Karpas-422 (cell line): ENCODE measurements around the gene ARL5A. TPM values are rescaled to one million over a fixed set of nuclear protein-coding genes. Genes with fewer than 3 reads are reported as not detected.

Experiments used
- DNase-seq: peaks from one replicate; pipeline ENCODE4 v3.0.0-alpha.2; 2015
- H2AFZ ChIP-seq: fragments of 200-600 bp; sonication (generic); 2 replicates; pipeline ENCODE4 v1.6.1; 2014; ENCODE audit warnings: antibody characterized with exemption, low read length, mixed read lengths
- H3K27ac ChIP-seq: fragments of 200-600 bp; sonication (generic); 2 replicates; pipeline ENCODE4 v1.5.1; 2014; ENCODE audit warnings: mild to moderate bottlenecking, low read length, moderate library complexity
- H3K27me3 ChIP-seq: fragments of 200-600 bp; sonication (generic); 2 replicates; pipeline ENCODE4 v1.6.1; 2014; ENCODE audit warnings: low read length, mixed read lengths
- H3K36me3 ChIP-seq: fragments of 200-600 bp; sonication (generic); 2 replicates; pipeline ENCODE4 v1.6.1; 2014; ENCODE audit warnings: low read length, mixed read lengths; ENCODE audit not compliant: insufficient read depth
- H3K4me1 ChIP-seq: fragments of 200-600 bp; sonication (generic); 2 replicates; pipeline ENCODE4 v1.6.1; 2014; ENCODE audit warnings: mild to moderate bottlenecking, low read length, mixed read lengths
- H3K4me2 ChIP-seq: fragments of 200-600 bp; sonication (generic); 2 replicates; pipeline ENCODE4 v1.6.1; 2014; ENCODE audit warnings: low read length, low read depth, mild to moderate bottlenecking; ENCODE audit not compliant: poor library complexity, severe bottlenecking
- H3K4me3 ChIP-seq: fragments of 200-600 bp; sonication (generic); 2 replicates; pipeline ENCODE4 v1.5.1; 2014; ENCODE audit warnings: mild to moderate bottlenecking, antibody characterized with exemption, low read length, mixed read lengths
- H3K79me2 ChIP-seq: fragments of 200-600 bp; sonication (generic); 2 replicates; pipeline ENCODE4 v1.6.1; 2014; ENCODE audit warnings: mild to moderate bottlenecking, low read length, mixed read lengths
- H3K9ac ChIP-seq: fragments of 200-600 bp; sonication (generic); 2 replicates; pipeline ENCODE4 v1.6.0; 2014; ENCODE audit warnings: low read length
- H3K9me2 ChIP-seq: fragments of 200-600 bp; sonication (generic), shearing (Covaris generic); replicated peaks from 2 replicates; pipeline ENCODE4 v1.6.0; 2014; ENCODE audit warnings: mild to moderate bottlenecking, low read length, moderate library complexity; ENCODE audit not compliant: insufficient read depth
- H3K9me3 ChIP-seq: fragments of 300-700, 200-600 bp; sonication (generic); 2 replicates; pipeline ENCODE4 v1.6.1; 2014; ENCODE audit warnings: low read length, mixed read lengths
- H4K20me1 ChIP-seq: fragments of 200-600 bp; sonication (generic); 2 replicates; pipeline ENCODE4 v1.6.1; 2014; ENCODE audit warnings: mild to moderate bottlenecking, antibody characterized with exemption, low read length, low read depth; ENCODE audit not compliant: insufficient read depth
- total RNA-seq: library from RNA; depleted of rRNA; stranded (reverse); fragments of >200 nt; shearing (Covaris generic); gene quantifications from 2 replicates; pipeline ENCODE4 v1.2.3, GENCODE V29; 2014; ENCODE audit warnings: low replicate concordance

Gene ARL5A
- total RNA-seq, 1 experiment from 2014 or later, result 73.4 TPM

GRCh38 chr2:151777487-151777886, 50.7 kb downstream of the ARL5A start:
- Histone ChIP-seq H3K79me2 (no peaks in the 10 kb centered on the region), H3K9ac (no peak overlapping the region), H3K4me1 (peaks cover 21% of the 10 kb centered on the region), H3K27me3 (no peaks in the 10 kb centered on the region), H2AFZ (no peak overlapping the region), H4K20me1 (no peaks in the 10 kb centered on the region), H3K27ac (no peak overlapping the region), H3K9me2 (no peaks in the 10 kb centered on the region), H3K9me3 (no peaks in the 10 kb centered on the region), H3K4me3 (no peak overlapping the region), H3K4me2 (no peak overlapping the region), H3K36me3 (peaks cover 7% of the 10 kb centered on the region; the same call in 1 of the 2 replicates)
- peak; percentile 62 for DNase-seq

GRCh38 chr2:151776367-151776766, 51.9 kb downstream of the ARL5A start:
- Histone ChIP-seq H3K27me3 (no peaks in the 10 kb centered on the region), H3K27ac (no peak overlapping the region; the same call in 1 of the 2 replicates), H2AFZ (no peak overlapping the region), H3K4me3 (no peak overlapping the region), H4K20me1 (no peaks in the 10 kb centered on the region), H3K79me2 (no peaks in the 10 kb centered on the region), H3K9me3 (no peaks in the 10 kb centered on the region), H3K4me2 (no peak overlapping the region), H3K9me2 (no peaks in the 10 kb centered on the region), H3K4me1 (peaks cover 32% of the 10 kb centered on the region), H3K36me3 (peaks cover 7% of the 10 kb centered on the region; the same call in 1 of the 2 replicates), H3K9ac (no peak overlapping the region)
- DNase-seq, result no peak

- Histone ChIP-seq H3K79me2 (no peaks in the 10 kb centered on the region), H3K4me1 (peaks cover 37% of the 10 kb centered on the region), H3K36me3 (peaks cover 7% of the 10 kb centered on the region; the same call in 1 of the 2 replicates), H4K20me1 (no peaks in the 10 kb centered on the region), H3K9ac (no peak overlapping the region), H3K4me2 (no peak overlapping the region), H3K9me3 (no peaks in the 10 kb centered on the region), H3K9me2 (no peaks in the 10 kb centered on the region), H2AFZ (no peak overlapping the region), H3K27me3 (no peaks in the 10 kb centered on the region), H3K27ac (no peak overlapping the region), H3K4me3 (no peak overlapping the region)
- DNase-seq, result no peak
Measured at GRCh38 chr2:151775057-151775740, 53.0 kb downstream of the ARL5A start.

- no peaks in the 10 kb centered on the region for H3K9me2 ChIP-seq
- no peak overlapping the region for H3K4me2 ChIP-seq
- H2AFZ ChIP-seq, result no peak overlapping the region
- H3K9me3 ChIP-seq, result no peaks in the 10 kb centered on the region
- H3K79me2 ChIP-seq, result no peaks in the 10 kb centered on the region
- DNase-seq, result no peak
- H3K27ac ChIP-seq, result no peak overlapping the region
- no peak overlapping the region for H3K9ac ChIP-seq
- H3K4me3 ChIP-seq, result no peak overlapping the region
- H3K27me3 ChIP-seq, result no peaks in the 10 kb centered on the region
- no peaks in the 10 kb centered on the region for H4K20me1 ChIP-seq
- peaks cover 5% of the 10 kb centered on the region; the same call in 1 of the 2 replicates for H3K36me3 ChIP-seq
- H3K4me1 ChIP-seq, result peaks cover 37% of the 10 kb centered on the region
Measured at GRCh38 chr2:151774506-151774905, 53.7 kb downstream of the ARL5A start.

GRCh38 chr2:151771599-151772358, 56.4 kb downstream of the ARL5A start:
- H3K27ac ChIP-seq, result peak overlapping the region; percentile 64
- no peaks in the 10 kb centered on the region for H3K27me3 ChIP-seq
- H3K9ac ChIP-seq, result no peak overlapping the region
- H2AFZ ChIP-seq, result no peak overlapping the region
- H3K79me2 ChIP-seq, result no peaks in the 10 kb centered on the region
- H3K36me3 ChIP-seq, result no peaks in the 10 kb centered on the region
- H3K4me2 ChIP-seq, result peak overlapping the region; percentile 22
- H3K4me1 ChIP-seq, result peaks cover 53% of the 10 kb centered on the region
- no peak overlapping the region for H3K4me3 ChIP-seq
- peak; percentile 71 for DNase-seq
- H3K9me2 ChIP-seq, result no peaks in the 10 kb centered on the region
- H4K20me1 ChIP-seq, result no peaks in the 10 kb centered on the region
- no peaks in the 10 kb centered on the region for H3K9me3 ChIP-seq

GRCh38 chr2:151770995-151771394, 57.2 kb downstream of the ARL5A start:
- H4K20me1 ChIP-seq, result no peaks in the 10 kb centered on the region
- H3K9me2 ChIP-seq, result no peaks in the 10 kb centered on the region
- no peaks in the 10 kb centered on the region for H3K79me2 ChIP-seq
- no peaks in the 10 kb centered on the region for H3K9me3 ChIP-seq
- H3K36me3 ChIP-seq, result no peaks in the 10 kb centered on the region
- H3K4me2 ChIP-seq, result peak overlapping the region; percentile 22
- no peak overlapping the region for H3K9ac ChIP-seq
- no peak overlapping the region for H2AFZ ChIP-seq
- H3K27ac ChIP-seq, result peak overlapping the region; percentile 64
- peaks cover 60% of the 10 kb centered on the region for H3K4me1 ChIP-seq
- no peaks in the 10 kb centered on the region for H3K27me3 ChIP-seq
- no peak overlapping the region for H3K4me3 ChIP-seq
- no peak for DNase-seq

GRCh38 chr2:151769606-151770005, 58.6 kb downstream of the ARL5A start:
- Histone ChIP-seq H3K4me2 (no peak overlapping the region), H3K79me2 (no peaks in the 10 kb centered on the region), H3K9ac (no peak overlapping the region), H3K9me2 (no peaks in the 10 kb centered on the region), H2AFZ (no peak overlapping the region), H3K36me3 (no peaks in the 10 kb centered on the region), H3K27ac (no peak overlapping the region), H4K20me1 (no peaks in the 10 kb centered on the region), H3K27me3 (no peaks in the 10 kb centered on the region), H3K4me1 (peaks cover 53% of the 10 kb centered on the region), H3K4me3 (no peak overlapping the region), H3K9me3 (no peaks in the 10 kb centered on the region)
- DNase-seq, result no peak

GRCh38 chr2:151767536-151767935, 60.7 kb downstream of the ARL5A start:
- no peak overlapping the region for H3K4me2 ChIP-seq
- no peaks in the 10 kb centered on the region for H3K79me2 ChIP-seq
- no peak overlapping the region for H2AFZ ChIP-seq
- peaks cover 47% of the 10 kb centered on the region for H3K4me1 ChIP-seq
- no peaks in the 10 kb centered on the region for H3K9me3 ChIP-seq
- H3K9ac ChIP-seq, result no peak overlapping the region
- peak overlapping the region; percentile 63 for H3K27ac ChIP-seq
- H4K20me1 ChIP-seq, result no peaks in the 10 kb centered on the region
- no peaks in the 10 kb centered on the region for H3K9me2 ChIP-seq
- no peak overlapping the region for H3K4me3 ChIP-seq
- H3K27me3 ChIP-seq, result no peaks in the 10 kb centered on the region
- no peak for DNase-seq
- H3K36me3 ChIP-seq, result no peaks in the 10 kb centered on the region
